ENCODE measurements around the gene UMPS. TPM values are rescaled to one million over a fixed set of nuclear protein-coding genes. Genes with fewer than 3 reads are reported as not detected.
"Not testable (repeated sequence)": the region's sequence is repeated elsewhere in the genome, so short reads cannot be mapped to it uniquely, and the experiment has no call there.

The UMPS gene
- total RNA-seq, 1 donor from 2014 or later: 19.4 TPM

GRCh38 chr3:124751501-124751900 is 21.2 kb downstream of the UMPS start:
- no peak for DNase-seq (ENCODE audit: low spot score)
- H3K4me1 Mint-ChIP-seq (ENCODE audit: low read depth): no peaks in the 10 kb centered on the region
- no peak overlapping the region for H3K27ac Mint-ChIP-seq (ENCODE audit: unreplicated experiment)
- H3K36me3 Mint-ChIP-seq (ENCODE audit: low read depth): no peaks in the 10 kb centered on the region
- H3K4me3 Mint-ChIP-seq (ENCODE audit: unreplicated experiment): no peak overlapping the region
- no peak for TF ChIP-seq CTCF (IDR thresholded peaks at IDR 0.05)
- no peaks in the 10 kb centered on the region for H3K27me3 Mint-ChIP-seq (ENCODE audit: low read depth)
- H3K9me3 Mint-ChIP-seq (ENCODE audit: low read depth): no peaks in the 10 kb centered on the region

GRCh38 chr3:124752051-124752450 is 21.8 kb downstream of the UMPS start:
- Mint-ChIP-seq H3K27me3 (ENCODE audit: low read depth) (no peaks in the 10 kb centered on the region), H3K36me3 (ENCODE audit: low read depth) (no peaks in the 10 kb centered on the region), H3K27ac (ENCODE audit: unreplicated experiment) (no peak overlapping the region), H3K4me3 (ENCODE audit: unreplicated experiment) (no peak overlapping the region), H3K4me1 (ENCODE audit: low read depth) (no peaks in the 10 kb centered on the region), H3K9me3 (ENCODE audit: low read depth) (no peaks in the 10 kb centered on the region)
- no peak for DNase-seq (ENCODE audit: low spot score)
- TF ChIP-seq CTCF (IDR thresholded peaks at IDR 0.05): no peak

GRCh38 chr3:124757926-124758325 is 27.7 kb downstream of the UMPS start:
- not testable (repeated sequence) for H3K36me3 Mint-ChIP-seq (ENCODE audit: low read depth); DNase-seq (ENCODE audit: low spot score); H3K4me3 Mint-ChIP-seq (ENCODE audit: unreplicated experiment); H3K9me3 Mint-ChIP-seq (ENCODE audit: low read depth); H3K27me3 Mint-ChIP-seq (ENCODE audit: low read depth); H3K27ac Mint-ChIP-seq (ENCODE audit: unreplicated experiment)
- H3K4me1 Mint-ChIP-seq (ENCODE audit: low read depth): peaks cover 29% of the 10 kb centered on the region

GRCh38 chr3:124758851-124759635 is 28.8 kb downstream of the UMPS start:
- peaks cover 8% of the 10 kb centered on the region for H3K36me3 Mint-ChIP-seq (ENCODE audit: low read depth)
- H3K4me3 Mint-ChIP-seq (ENCODE audit: unreplicated experiment): no peak overlapping the region
- DNase-seq (ENCODE audit: low spot score): no peak
- peaks cover 32% of the 10 kb centered on the region for H3K4me1 Mint-ChIP-seq (ENCODE audit: low read depth)
- no peak for TF ChIP-seq CTCF (IDR thresholded peaks at IDR 0.05)
- no peaks in the 10 kb centered on the region for H3K9me3 Mint-ChIP-seq (ENCODE audit: low read depth)
- no peak overlapping the region for H3K27ac Mint-ChIP-seq (ENCODE audit: unreplicated experiment)
- H3K27me3 Mint-ChIP-seq (ENCODE audit: low read depth): no peaks in the 10 kb centered on the region

- no peak overlapping the region for H3K27ac Mint-ChIP-seq (ENCODE audit: unreplicated experiment)
These were observed 29.6 kb downstream of the UMPS start for GRCh38 chr3:124759666-124760401.

More at GRCh38 chr3:124759666-124760401, 29.6 kb downstream of the UMPS start:
- Mint-ChIP-seq H3K4me3 (ENCODE audit: unreplicated experiment) (no peak overlapping the region), H3K9me3 (ENCODE audit: low read depth) (no peaks in the 10 kb centered on the region), H3K27me3 (ENCODE audit: low read depth) (no peaks in the 10 kb centered on the region), H3K36me3 (ENCODE audit: low read depth) (peaks cover 14% of the 10 kb centered on the region), H3K4me1 (ENCODE audit: low read depth) (peaks cover 35% of the 10 kb centered on the region)
- TF ChIP-seq CTCF (IDR thresholded peaks at IDR 0.05): no peak
- DNase-seq (ENCODE audit: low spot score): no peak

Data from chondrocyte (in vitro differentiated cells).